Coronary artery (tissue), 2 donors: Measurements from ENCODE around the gene TCEA3.

Source experiments
- DNase-seq: peaks from one replicate; pipeline ENCODE4 v3.0.0-alpha.2; 2017; ENCODE audit warnings: low spot score
- H3K27ac ChIP-seq, 2 donors: fragments of 200-600 bp; sonication (generic); one replicate each; pipeline ENCODE4 v1.5.1; 2016 to 2019
- H3K4me3 ChIP-seq: fragments of 200-600 bp; sonication (generic); 2 replicates; pipeline ENCODE4 v1.5.1; 2016; ENCODE audit warnings: mild to moderate bottlenecking, moderate library complexity
- CTCF ChIP-seq: fragments of 200-600 bp; sonication (generic); IDR thresholded peaks from one replicate; pipeline ENCODE4 v1.5.1; 2019; ENCODE audit warnings: antibody characterized with exemption

TCEA3 gene

GRCh38 chr1:23344987-23345472, 79.5 kb downstream of the TCEA3 start:
- H3K27ac ChIP-seq = peak overlapping the region; percentile 99
- DNase-seq = no peak
- TF ChIP-seq CTCF = no peak
- peak overlapping the region; percentile 95 for H3K4me3 ChIP-seq

- no peak for TF ChIP-seq CTCF
- Histone ChIP-seq H3K27ac (peak within 1 kb of the TSS; percentile 99), H3K4me3 (peak within 1 kb of the TSS; percentile 95)
Measured at GRCh38 chr1:23344111-23344986, 80.2 kb downstream of the TCEA3 start, which contains the start of gene HNRNPR. Gene HNRNPR (minus strand): TSS chr1:23344284. CDS start chr1:23341008, 3,276 bp downstream.

GRCh38 chr1:23343221-23344110, 81.1 kb downstream of the TCEA3 start:
- no peak for TF ChIP-seq CTCF
- Histone ChIP-seq H3K4me3 (peak overlapping the region; percentile 95), H3K27ac (peak overlapping the region; percentile 99)
- peak; percentile 77 for DNase-seq

More at GRCh38 chr1:23344111-23344986, 80.2 kb downstream of the TCEA3 start, which contains the start of gene HNRNPR:
- peak; percentile 100 for DNase-seq

GRCh38 chr1:23341931-23342692, 82.4 kb downstream of the TCEA3 start:
- TF ChIP-seq CTCF = no peak
- Histone ChIP-seq H3K4me3 (peak overlapping the region; percentile 95), H3K27ac (peak overlapping the region in 1 of 2 donors; percentile 99)
- no peak for DNase-seq

GRCh38 chr1:23339632-23340031, 84.9 kb downstream of the TCEA3 start:
- H3K4me3 ChIP-seq = no peak overlapping the region
- no peak for TF ChIP-seq CTCF

GRCh38 chr1:23337869-23338268, 86.7 kb downstream of the TCEA3 start:
- no peak for DNase-seq
- Histone ChIP-seq H3K27ac (no peak overlapping the region), H3K4me3 (no peak overlapping the region)
- TF ChIP-seq CTCF = no peak

More at GRCh38 chr1:23339632-23340031, 84.9 kb downstream of the TCEA3 start:
- no peak for DNase-seq
- H3K27ac ChIP-seq = no peak overlapping the region
